GM13976 (cell line): ENCODE measurements around the gene TRIM67.

Experiments used
- DNase-seq: peaks from one replicate; pipeline ENCODE4 v3.0.0; 2012; ENCODE audit warnings: low spot score
- CTCF ChIP-seq: IDR thresholded peaks from 2 replicates; pipeline ENCODE4 v1.5.1; 2012; ENCODE audit warnings: borderline replicate concordance, mild to moderate bottlenecking; ENCODE audit not compliant: insufficient read depth; ENCODE audit errors: extremely low read depth, missing control alignments, control extremely low read depth
- in situ Hi-C: fragments of 300-500 bp; cut with MboI; formaldehyde crosslinking; loops from one replicate; pipeline ENCODE4 v1.12.0; 2022; ENCODE audit warnings: low sequenced_read_pairs, mixed read lengths, inconsistent platforms; ENCODE audit not compliant: unreplicated experiment

TRIM67 gene

GRCh38 chr1:231172411-231172810, 10.6 kb downstream of the TRIM67 start:
- TF ChIP-seq CTCF, result no peak
- in situ Hi-C loops, result no loop called here
- DNase-seq, result no peak

GRCh38 chr1:231176421-231176820, 14.6 kb downstream of the TRIM67 start:
- TF ChIP-seq CTCF, result no peak
- in situ Hi-C loops, result no loop called here
- DNase-seq, result no peak

- in situ Hi-C loops, result no loop called here
- TF ChIP-seq CTCF, result no peak
These were observed 15.4 kb downstream of the TRIM67 start for GRCh38 chr1:231177226-231177625.

GRCh38 chr1:231177936-231178335, 16.1 kb downstream of the TRIM67 start:
- in situ Hi-C loops, result no loop called here
- DNase-seq, result no peak
- TF ChIP-seq CTCF, result no peak

More at GRCh38 chr1:231177226-231177625, 15.4 kb downstream of the TRIM67 start:
- no peak for DNase-seq

GRCh38 chr1:231178970-231179369, 17.1 kb downstream of the TRIM67 start:
- TF ChIP-seq CTCF, result no peak
- DNase-seq, result no peak
- in situ Hi-C loops, result no loop called here

GRCh38 chr1:231180034-231180433, 18.2 kb downstream of the TRIM67 start:
- no peak for DNase-seq
- in situ Hi-C loops, result no loop called here
- TF ChIP-seq CTCF, result no peak

GRCh38 chr1:231181271-231181670, 19.4 kb downstream of the TRIM67 start:
- DNase-seq, result no peak
- in situ Hi-C loops, result no loop called here
- no peak for TF ChIP-seq CTCF
